Measurements from ENCODE around the gene SP7.

Gene SP7

GRCh38 chr12:53287741-53288216 lies 48.4 kb downstream of the SP7 start:
- peak; percentile 76 for TF ChIP-seq CTCF (IDR thresholded peaks at IDR 0.05)

DNA sequence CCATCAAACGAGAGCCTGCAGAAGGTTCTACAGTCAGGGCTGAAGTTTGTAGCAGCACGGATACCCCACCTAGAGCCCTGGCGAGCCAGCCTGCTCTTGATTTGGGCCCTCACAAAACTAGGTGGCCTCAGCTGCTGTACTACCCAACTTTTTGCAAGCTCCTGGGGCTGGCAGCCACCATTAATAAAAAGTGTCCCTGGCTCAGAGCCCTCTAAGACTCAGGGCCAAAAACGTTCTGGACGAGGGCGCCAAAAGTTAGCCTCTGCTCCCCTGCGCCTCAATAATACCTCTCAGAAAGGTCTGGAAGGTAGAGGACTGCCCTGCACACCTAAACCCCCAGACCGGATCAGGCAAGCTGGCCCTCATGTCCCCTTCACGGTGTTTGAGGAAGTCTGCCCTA lies 49.7 kb downstream of the SP7 start:
- TF ChIP-seq CTCF (IDR thresholded peaks at IDR 0.05), result no peak

GRCh38 chr12:53279888-53280498 lies 56.2 kb downstream of the SP7 start:
- TF ChIP-seq CTCF (IDR thresholded peaks at IDR 0.05), result no peak

- TF ChIP-seq CTCF (IDR thresholded peaks at IDR 0.05), result no peak
These were observed 56.8 kb downstream of the SP7 start for GRCh38 chr12:53279283-53279869.

GRCh38 chr12:53277981-53278380 lies 58.2 kb downstream of the SP7 start:
- no peak for TF ChIP-seq CTCF (IDR thresholded peaks at IDR 0.05)
